OCI-LY1 (cell line): ENCODE measurements around the gene UGT1A5.

Source experiments
- H2AFZ ChIP-seq: fragments of 200-600 bp; sonication (generic), shearing (Covaris generic); 2 replicates; pipeline ENCODE4 v1.6.0; 2014; ENCODE audit warnings: antibody characterized with exemption, mild to moderate bottlenecking, low read length
- H3F3A ChIP-seq: fragments of 200-600 bp; sonication (generic), shearing (Covaris generic); 2 replicates; pipeline ENCODE4 v1.6.0; 2014; ENCODE audit warnings: mild to moderate bottlenecking, antibody characterized with exemption, low read length, moderate library complexity; ENCODE audit not compliant: insufficient read depth
- H3K27ac ChIP-seq: fragments of 200-600 bp; sonication (generic); 2 replicates; pipeline ENCODE4 v1.5.1; 2014; ENCODE audit warnings: low read length, mixed run types, mild to moderate bottlenecking, low read depth; ENCODE audit not compliant: poor library complexity, severe bottlenecking
- H3K27me3 ChIP-seq: fragments of 200-600 bp; sonication (generic); 2 replicates; pipeline ENCODE4 v1.6.0; 2014; ENCODE audit warnings: antibody characterized with exemption, mild to moderate bottlenecking, low read length, moderate library complexity; ENCODE audit not compliant: insufficient read depth
- H3K36me3 ChIP-seq: fragments of 200-600 bp; sonication (generic); 2 replicates; pipeline ENCODE4 v1.6.1; 2014; ENCODE audit warnings: mild to moderate bottlenecking, antibody characterized with exemption, low read length, moderate library complexity, mixed read lengths; ENCODE audit not compliant: insufficient read depth
- H3K4me1 ChIP-seq: fragments of 200-600 bp; sonication (generic); 2 replicates; pipeline ENCODE4 v1.5.1; 2014; ENCODE audit warnings: mild to moderate bottlenecking, low read length, moderate library complexity; ENCODE audit not compliant: insufficient read depth, severe bottlenecking
- H3K4me2 ChIP-seq: fragments of 200-600 bp; sonication (generic), shearing (Covaris generic); 2 replicates; pipeline ENCODE4 v1.6.1; 2014; ENCODE audit warnings: low read length
- H3K4me3 ChIP-seq: fragments of 200-600 bp; sonication (generic); 2 replicates; pipeline ENCODE4 v1.5.1; 2014; ENCODE audit warnings: low read length, low read depth, mild to moderate bottlenecking, mixed read lengths; ENCODE audit not compliant: poor library complexity, severe bottlenecking
- H3K79me2 ChIP-seq: fragments of 200-600 bp; shearing (Covaris generic); 2 replicates; pipeline ENCODE4 v1.6.1; 2016; ENCODE audit warnings: mixed run types, low read length, mixed read lengths; ENCODE audit not compliant: insufficient read depth
- H3K9ac ChIP-seq: fragments of 200-600 bp; sonication (generic), shearing (Covaris generic); 2 replicates; pipeline ENCODE4 v1.6.1; 2014; ENCODE audit warnings: mild to moderate bottlenecking, low read length, mixed read lengths
- H3K9me2 ChIP-seq: fragments of 200-600 bp; sonication (generic), shearing (Covaris generic); 2 replicates; pipeline ENCODE4 v1.6.1; 2014; ENCODE audit warnings: low read depth, mild to moderate bottlenecking, low read length, mixed read lengths
- H3K9me3 ChIP-seq: fragments of 200-600 bp; shearing (Covaris generic); 2 replicates; pipeline ENCODE4 v1.6.1; 2014; ENCODE audit warnings: low read length, mixed read lengths
- H4K20me1 ChIP-seq: fragments of 200-600 bp; sonication (generic), shearing (Covaris generic); 2 replicates; pipeline ENCODE4 v1.6.0; 2016; ENCODE audit warnings: mild to moderate bottlenecking, low read length; ENCODE audit not compliant: insufficient read depth
- EZH2 ChIP-seq: fragments of 200-600 bp; sonication (generic), shearing (Covaris generic); IDR thresholded peaks from 2 replicates; pipeline ENCODE4 v1.8.0; 2017; ENCODE audit warnings: borderline replicate concordance, mixed run types, mild to moderate bottlenecking, antibody characterized with exemption, low read length, moderate library complexity, mixed read lengths
- TF ChIP-seq, protein P1 (sequence below): fragments of 200-600 bp; sonication (generic), shearing (Covaris generic); IDR thresholded peaks from 2 replicates; pipeline ENCODE4 v1.5.1; 2017; ENCODE audit warnings: mild to moderate bottlenecking, antibody characterized with exemption, low read length, moderate library complexity, mixed read lengths

Gene UGT1A5

DNA sequence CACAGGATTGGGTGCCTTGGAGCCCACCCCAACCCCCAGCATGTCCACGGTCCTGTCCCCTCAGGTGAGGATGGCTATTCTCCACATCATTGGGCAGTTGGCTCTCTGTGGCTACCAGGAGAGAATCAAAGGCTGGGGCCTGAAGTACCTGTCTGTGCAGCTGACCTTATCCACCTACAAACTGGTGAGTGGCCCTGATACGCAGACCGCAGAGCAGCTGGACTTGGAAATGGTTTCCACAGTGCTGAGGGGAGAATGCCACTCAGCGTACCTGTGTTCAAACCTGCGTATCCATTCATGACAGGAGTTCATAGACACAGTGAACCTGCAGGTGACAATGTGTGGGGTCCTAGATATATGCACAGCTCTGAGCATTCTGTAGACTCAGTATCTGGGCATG is 87.0 kb downstream of the UGT1A5 start:
- H3K79me2 ChIP-seq = no peaks in the 10 kb centered on the region
- no peaks in the 10 kb centered on the region for H3K36me3 ChIP-seq
- no peaks in the 10 kb centered on the region for H3K4me1 ChIP-seq
- H3K27me3 ChIP-seq = no peaks in the 10 kb centered on the region
- no peaks in the 10 kb centered on the region for H3K9me2 ChIP-seq
- no peak overlapping the region for H3K4me3 ChIP-seq
- no peak overlapping the region for H3K27ac ChIP-seq
- no peaks in the 10 kb centered on the region for H3F3A ChIP-seq
- H3K4me2 ChIP-seq = no peak overlapping the region
- H4K20me1 ChIP-seq = no peaks in the 10 kb centered on the region
- H2AFZ ChIP-seq = no peak overlapping the region
- no peaks in the 10 kb centered on the region for H3K9me3 ChIP-seq
- no peak for TF ChIP-seq EZH2
- TF ChIP-seq, protein P1, sequence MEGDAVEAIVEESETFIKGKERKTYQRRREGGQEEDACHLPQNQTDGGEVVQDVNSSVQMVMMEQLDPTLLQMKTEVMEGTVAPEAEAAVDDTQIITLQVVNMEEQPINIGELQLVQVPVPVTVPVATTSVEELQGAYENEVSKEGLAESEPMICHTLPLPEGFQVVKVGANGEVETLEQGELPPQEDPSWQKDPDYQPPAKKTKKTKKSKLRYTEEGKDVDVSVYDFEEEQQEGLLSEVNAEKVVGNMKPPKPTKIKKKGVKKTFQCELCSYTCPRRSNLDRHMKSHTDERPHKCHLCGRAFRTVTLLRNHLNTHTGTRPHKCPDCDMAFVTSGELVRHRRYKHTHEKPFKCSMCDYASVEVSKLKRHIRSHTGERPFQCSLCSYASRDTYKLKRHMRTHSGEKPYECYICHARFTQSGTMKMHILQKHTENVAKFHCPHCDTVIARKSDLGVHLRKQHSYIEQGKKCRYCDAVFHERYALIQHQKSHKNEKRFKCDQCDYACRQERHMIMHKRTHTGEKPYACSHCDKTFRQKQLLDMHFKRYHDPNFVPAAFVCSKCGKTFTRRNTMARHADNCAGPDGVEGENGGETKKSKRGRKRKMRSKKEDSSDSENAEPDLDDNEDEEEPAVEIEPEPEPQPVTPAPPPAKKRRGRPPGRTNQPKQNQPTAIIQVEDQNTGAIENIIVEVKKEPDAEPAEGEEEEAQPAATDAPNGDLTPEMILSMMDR = no peak
- no peak overlapping the region for H3K9ac ChIP-seq

DNA sequence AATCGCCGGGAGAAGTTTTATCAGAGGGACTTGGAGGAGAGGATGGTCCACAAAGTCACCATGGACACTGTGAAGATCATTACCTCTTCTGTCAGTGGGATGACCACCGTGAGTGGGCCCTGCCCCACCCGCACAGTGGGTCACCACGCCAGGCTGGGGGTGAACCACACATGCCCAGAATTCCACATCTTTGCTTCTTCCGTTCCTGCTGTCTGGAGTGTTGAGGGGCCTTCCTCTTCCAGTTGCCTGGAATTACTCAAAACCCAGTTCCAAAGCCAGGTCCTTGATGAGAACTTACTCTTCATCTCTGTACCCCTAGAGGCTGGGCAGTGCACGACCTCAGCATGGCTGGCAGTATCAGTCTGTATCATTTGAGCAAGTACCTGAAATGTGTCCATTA is 87.5 kb downstream of the UGT1A5 start:
- Histone ChIP-seq H3K27me3 (no peaks in the 10 kb centered on the region), H3K27ac (no peak overlapping the region), H3K4me2 (no peak overlapping the region), H3K36me3 (no peaks in the 10 kb centered on the region), H3K4me1 (no peaks in the 10 kb centered on the region), H3K9me3 (no peaks in the 10 kb centered on the region), H3K9ac (no peak overlapping the region), H4K20me1 (no peaks in the 10 kb centered on the region), H3K4me3 (no peak overlapping the region), H2AFZ (no peak overlapping the region), H3K79me2 (no peaks in the 10 kb centered on the region), H3F3A (no peaks in the 10 kb centered on the region), H3K9me2 (no peaks in the 10 kb centered on the region)
- TF ChIP-seq, protein P1 = no peak
- no peak for TF ChIP-seq EZH2

DNA sequence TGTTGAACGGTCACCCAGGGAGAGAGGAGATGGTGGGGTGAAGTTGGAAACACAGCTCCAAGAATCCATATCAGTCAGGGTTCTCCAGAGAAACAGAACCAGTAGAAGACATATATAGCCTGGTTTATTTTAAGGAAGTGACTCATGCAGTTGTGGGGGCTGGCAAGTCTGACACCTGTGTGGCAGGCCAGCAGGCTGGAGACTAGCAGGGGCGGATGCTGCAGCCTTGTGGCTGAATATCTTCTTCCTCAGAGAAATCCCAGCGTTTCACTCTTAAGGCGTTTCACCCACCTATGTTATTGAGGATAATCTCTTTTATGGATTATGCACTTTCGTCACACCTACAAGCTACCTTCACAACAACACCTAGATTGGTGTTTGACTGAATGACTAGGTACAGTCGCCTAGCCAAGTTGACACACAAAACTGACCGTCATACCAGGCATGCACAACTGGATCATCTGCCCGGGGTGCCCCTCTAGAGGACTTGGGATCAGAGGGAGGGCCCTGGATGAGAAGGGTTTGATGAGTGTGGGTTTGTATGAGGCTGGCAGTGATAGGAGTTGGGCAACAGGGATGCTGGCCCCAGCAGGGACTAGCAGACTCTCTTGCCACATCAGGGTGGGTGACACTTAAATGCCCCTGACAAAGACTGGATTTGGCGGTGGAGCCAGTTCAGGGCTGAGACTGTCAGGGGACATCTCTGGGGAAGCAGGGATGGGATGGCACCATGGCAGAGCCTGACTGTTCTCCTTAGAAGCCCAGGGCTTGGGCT is 88.8 kb downstream of the UGT1A5 start:
- no peaks in the 10 kb centered on the region for H3F3A ChIP-seq
- TF ChIP-seq, protein P1 = no peak
- TF ChIP-seq EZH2 = no peak
- H2AFZ ChIP-seq = no peak overlapping the region
- H4K20me1 ChIP-seq = no peaks in the 10 kb centered on the region
- H3K9me3 ChIP-seq = no peaks in the 10 kb centered on the region
- no peak overlapping the region for H3K4me3 ChIP-seq
- H3K9me2 ChIP-seq = no peaks in the 10 kb centered on the region
- H3K4me2 ChIP-seq = no peak overlapping the region
- no peaks in the 10 kb centered on the region for H3K27me3 ChIP-seq
- H3K27ac ChIP-seq = no peak overlapping the region
- no peaks in the 10 kb centered on the region for H3K79me2 ChIP-seq
- no peak overlapping the region for H3K9ac ChIP-seq
- H3K36me3 ChIP-seq = no peaks in the 10 kb centered on the region
- H3K4me1 ChIP-seq = no peaks in the 10 kb centered on the region
